Measurements from ENCODE around the gene C6orf141. TPM values are rescaled to one million over a fixed set of nuclear protein-coding genes. Genes with fewer than 3 reads are reported as not detected.

Gene C6orf141
- total and polyA plus RNA-seq, 10 of the 15 experiments (the other 5 are each of a cell fraction or from before 2014, with no cell fraction given), result 0.05 to 0.19 TPM; not detected in 8

GRCh38 chr6:49506569-49507111 is 43.8 kb upstream of the C6orf141 start:
- intact Hi-C loops (cut with micrococcal nuclease; ENCODE audit: unreplicated experiment) (no loop called here), in situ Hi-C loops (cut with MboI) (no loop called here)
- WGBS (ENCODE audit: insufficient coverage, insufficient replicate concordance, low lambda C conversion rate, missing lambda C conversion rate), result 2% methylated on average over 5 of the region's 5 CpGs
- no peak for TF ChIP-seq HCFC1 (IDR thresholded peaks at IDR 0.05; ENCODE audit: low read length)
- TF ChIP-seq JUNB (IDR thresholded peaks at IDR 0.05), result no peak
- no peak for TF ChIP-seq RAD51 (IDR thresholded peaks at IDR 0.05)
- Histone ChIP-seq H3K79me2 (ENCODE audit: control insufficient read depth, insufficient read depth, low read length) (no peaks in the 10 kb centered on the region), H3K36me3 (ENCODE audit: control insufficient read depth in 2 of 2, insufficient read depth in 2 of 2, low read length in 1 of 2) (no peaks in the 10 kb centered on the region), H2AFZ (ENCODE audit: control insufficient read depth, low read depth, low read length) (no peak overlapping the region), H3K27ac (ENCODE audit: control insufficient read depth, insufficient read depth) (no peak overlapping the region), H3K4me3 (no peak overlapping the region), H3K27me3 (replicated peaks in 1 of 2; ENCODE audit: control insufficient read depth in 2 of 2, insufficient read depth in 2 of 2, low read length in 1 of 2) (no peaks in the 10 kb centered on the region), H3K9ac (ENCODE audit: control insufficient read depth, insufficient read depth, low read length) (no peak overlapping the region), H3K4me1 (ENCODE audit: control insufficient read depth, insufficient read depth, low read length) (no peaks in the 10 kb centered on the region), H3K9me3 (replicated peaks; ENCODE audit: control insufficient read depth, insufficient read depth, low read length) (no peaks in the 10 kb centered on the region), H3K4me2 (ENCODE audit: control insufficient read depth, insufficient read depth) (no peak overlapping the region), H4K20me1 (ENCODE audit: control insufficient read depth, insufficient read depth) (no peaks in the 10 kb centered on the region)
- ChIA-PET POLR2A (no interaction called here), RAD21 (ENCODE audit: unreplicated experiment) (no interaction called here), CTCF (no interaction called here), SMC1A (ENCODE audit: uncharacterized antibody, unreplicated experiment) (no interaction called here)
- FAIRE-seq (no peak), DNase-seq (ENCODE audit: low read depth, low spot score) (no peak), ATAC-seq (no peak)
- no TSS peak for BruUV-seq (replicated peaks)

DNA sequence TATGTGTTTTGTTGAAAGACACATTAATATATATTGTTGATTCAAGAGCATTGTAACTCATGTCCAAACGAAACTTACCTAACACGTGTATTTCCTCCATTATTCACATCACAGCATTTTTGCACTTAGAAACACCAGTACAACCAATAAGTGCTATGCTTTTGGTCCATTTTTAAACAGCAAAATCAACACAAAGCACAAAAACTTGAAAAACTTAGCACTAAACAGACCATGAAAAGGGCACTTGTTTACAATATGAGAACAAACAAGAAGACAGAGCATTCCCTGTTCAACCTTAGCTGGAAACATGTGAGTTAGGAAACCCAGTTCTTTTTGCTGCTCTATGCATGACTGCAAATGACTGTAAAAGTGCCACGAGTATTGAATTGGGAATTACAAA is 41.1 kb upstream of the C6orf141 start:
- FAIRE-seq (no peak), DNase-seq (ENCODE audit: low read depth, low spot score) (no peak), ATAC-seq (no peak)
- no peak for TF ChIP-seq BRCA1 (IDR thresholded peaks at IDR 0.05; ENCODE audit: low read depth, low read length)
- no peak for TF ChIP-seq YY1 (IDR thresholded peaks at IDR 0.05; ENCODE audit: low read depth, low read length)
- no peak for TF ChIP-seq SUPT20H (IDR thresholded peaks at IDR 0.05; ENCODE audit: borderline replicate concordance, control insufficient read depth, low read depth, low read length)
- TF ChIP-seq KDM1A (IDR thresholded peaks at IDR 0.05; ENCODE audit: borderline replicate concordance), result no peak
- TF ChIP-seq RELA (IDR thresholded peaks at IDR 0.05; ENCODE audit: borderline replicate concordance, partially characterized antibody), result no peak
- TF ChIP-seq BACH1 (IDR thresholded peaks at IDR 0.05; ENCODE audit: borderline replicate concordance), result no peak
- POLR2A ChIA-PET, result no interaction called here
- Histone ChIP-seq H3K9ac (ENCODE audit: control insufficient read depth, insufficient read depth, low read length) (no peak overlapping the region), H3K27ac (ENCODE audit: control insufficient read depth, insufficient read depth) (no peak overlapping the region), H3K4me2 (ENCODE audit: control insufficient read depth, insufficient read depth) (no peak overlapping the region), H3K4me3 (no peak overlapping the region), H3K27me3 (replicated peaks in 1 of 2; ENCODE audit: control insufficient read depth in 2 of 2, insufficient read depth in 2 of 2, low read length in 1 of 2) (no peaks in the 10 kb centered on the region), H3K9me3 (replicated peaks; ENCODE audit: control insufficient read depth, insufficient read depth, low read length) (no peaks in the 10 kb centered on the region), H2AFZ (ENCODE audit: control insufficient read depth, low read depth, low read length) (no peak overlapping the region), H4K20me1 (ENCODE audit: control insufficient read depth, insufficient read depth) (no peaks in the 10 kb centered on the region), H3K36me3 (ENCODE audit: control insufficient read depth in 2 of 2, insufficient read depth in 2 of 2, low read length in 1 of 2) (no peaks in the 10 kb centered on the region), H3K4me1 (ENCODE audit: control insufficient read depth, insufficient read depth, low read length) (no peaks in the 10 kb centered on the region), H3K79me2 (ENCODE audit: control insufficient read depth, insufficient read depth, low read length) (no peaks in the 10 kb centered on the region)
- no TSS peak for BruUV-seq (replicated peaks)
- SMC1A ChIA-PET (ENCODE audit: uncharacterized antibody, unreplicated experiment), result no interaction called here
- RAD21 ChIA-PET (ENCODE audit: unreplicated experiment), result no interaction called here
- CTCF ChIA-PET, result no interaction called here
- intact Hi-C loops (cut with micrococcal nuclease; ENCODE audit: unreplicated experiment), result no loop called here
- 0% methylated on average over 3 of the region's 3 CpGs for WGBS (ENCODE audit: insufficient coverage, insufficient replicate concordance, low lambda C conversion rate, missing lambda C conversion rate)
- in situ Hi-C loops (cut with MboI), result no loop called here
